Measurements from ENCODE around the gene ANKRD40.

Gene ANKRD40

GRCh38 chr17:50688245-50688644 lies 19.5 kb downstream of the ANKRD40 start:
- TF ChIP-seq CTCF (conservative IDR thresholded peaks at IDR 0.05) (no peak), ZFX (IDR thresholded peaks at IDR 0.05) (no peak)
- no peak overlapping the region for H3K27ac ChIP-seq

GRCh38 chr17:50687200-50688066 lies 20.3 kb downstream of the ANKRD40 start:
- H3K27ac ChIP-seq, result peak overlapping the region; percentile 7; the same call in 1 of the 2 replicates
- TF ChIP-seq CTCF (conservative IDR thresholded peaks at IDR 0.05) (no peak), ZFX (IDR thresholded peaks at IDR 0.05) (no peak)

- TF ChIP-seq ZFX (IDR thresholded peaks at IDR 0.05), result no peak
- TF ChIP-seq CTCF (conservative IDR thresholded peaks at IDR 0.05), result no peak
- peak overlapping the region; percentile 7; the same call in 1 of the 2 replicates for H3K27ac ChIP-seq
These were observed 21.1 kb downstream of the ANKRD40 start for GRCh38 chr17:50686494-50687199.

GRCh38 chr17:50685691-50686493 lies 21.8 kb downstream of the ANKRD40 start:
- peak overlapping the region; percentile 7 for H3K27ac ChIP-seq
- TF ChIP-seq ZFX (IDR thresholded peaks at IDR 0.05) (no peak), CTCF (conservative IDR thresholded peaks at IDR 0.05) (no peak)

GRCh38 chr17:50685334-50685665 lies 22.4 kb downstream of the ANKRD40 start:
- no peak for TF ChIP-seq ZFX (IDR thresholded peaks at IDR 0.05)
- peak overlapping the region; percentile 85 for H3K27ac ChIP-seq

- TF ChIP-seq ZFX (IDR thresholded peaks at IDR 0.05) (peak; percentile 90), CTCF (conservative IDR thresholded peaks at IDR 0.05) (no peak)
- H3K27ac ChIP-seq, result peak overlapping the region; percentile 85
These were observed 22.9 kb downstream of the ANKRD40 start for GRCh38 chr17:50684612-50685333.

- TF ChIP-seq CTCF (conservative IDR thresholded peaks at IDR 0.05) (no peak), ZFX (IDR thresholded peaks at IDR 0.05) (no peak)
- H3K27ac ChIP-seq, result peak overlapping the region; percentile 85
These were observed 23.5 kb downstream of the ANKRD40 start for GRCh38 chr17:50684288-50684611.
